ENCODE measurements around the gene SYT13. TPM values are rescaled to one million over a fixed set of nuclear protein-coding genes. Genes with fewer than 3 reads are reported as not detected.

The SYT13 gene
- total and polyA plus RNA-seq, 12 donors = 0.51 to 7.7 (median 2.3) TPM

DNA sequence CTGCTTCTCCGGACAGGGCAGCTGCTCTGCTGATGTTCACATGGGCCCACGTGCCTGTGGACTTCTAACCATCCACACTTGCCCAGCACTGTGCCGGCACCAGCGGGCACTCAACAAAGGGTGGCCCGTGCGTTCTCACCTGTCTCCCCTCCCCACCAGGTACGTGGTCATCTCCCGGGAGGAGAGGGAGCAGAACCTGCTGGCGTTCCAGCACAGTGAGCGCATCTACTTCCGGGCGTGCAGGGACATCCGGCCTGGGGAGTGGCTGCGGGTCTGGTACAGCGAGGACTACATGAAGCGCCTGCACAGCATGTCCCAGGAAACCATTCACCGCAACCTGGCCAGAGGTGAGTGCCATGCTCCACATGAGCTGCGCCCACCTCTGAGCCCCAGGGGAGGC lies 66.7 kb downstream of the SYT13 start:
- intact Hi-C loops (cut with DNase I) = loop anchor here in 1 of 10 donors (10.0 kb wide), 1 partner anchor 55 kb away; no protein-coding TSS in a partner anchor
- no peaks in the 10 kb centered on the region for H3K9me3 ChIP-seq
- 94 to 96% methylated on average over 18 of the region's 18 CpGs for WGBS, 2 donors
- H3K27me3 ChIP-seq = no peaks in the 10 kb centered on the region
- H3K36me3 ChIP-seq = peaks cover 0 to 51% (median 13%) of the 10 kb centered on the region in 9 donors
- TF ChIP-seq CTCF (IDR thresholded peaks at IDR 0.05) = no peak
- DNase-seq = no peak
- ATAC-seq = peak in 1 of 8 donors; percentile 46
- H3K4me3 ChIP-seq = no peak overlapping the region
- H3K27ac ChIP-seq = no peak overlapping the region
- H3K4me1 ChIP-seq = peaks cover 0 to 14% (median 7%) of the 10 kb centered on the region in 9 donors

GRCh38 chr11:45218705-45219104 lies 67.4 kb downstream of the SYT13 start:
- 96 to 97% methylated on average over 4 of the region's 4 CpGs for WGBS, 2 donors
- DNase-seq (no peak), ATAC-seq (no peak)
- H3K4me3 ChIP-seq = no peak overlapping the region
- no peak for TF ChIP-seq CTCF (IDR thresholded peaks at IDR 0.05)
- H3K36me3 ChIP-seq = peaks cover 0 to 44% (median 11%) of the 10 kb centered on the region in 9 donors
- no peak overlapping the region for H3K27ac ChIP-seq
- H3K27me3 ChIP-seq = no peaks in the 10 kb centered on the region
- no peaks in the 10 kb centered on the region for H3K9me3 ChIP-seq
- peaks cover 0 to 14% (median 7%) of the 10 kb centered on the region in 9 donors for H3K4me1 ChIP-seq
- intact Hi-C loops (cut with DNase I) = loop anchor here in 1 of 10 donors (10.0 kb wide), 1 partner anchor 56 kb away; no protein-coding TSS in a partner anchor

DNA sequence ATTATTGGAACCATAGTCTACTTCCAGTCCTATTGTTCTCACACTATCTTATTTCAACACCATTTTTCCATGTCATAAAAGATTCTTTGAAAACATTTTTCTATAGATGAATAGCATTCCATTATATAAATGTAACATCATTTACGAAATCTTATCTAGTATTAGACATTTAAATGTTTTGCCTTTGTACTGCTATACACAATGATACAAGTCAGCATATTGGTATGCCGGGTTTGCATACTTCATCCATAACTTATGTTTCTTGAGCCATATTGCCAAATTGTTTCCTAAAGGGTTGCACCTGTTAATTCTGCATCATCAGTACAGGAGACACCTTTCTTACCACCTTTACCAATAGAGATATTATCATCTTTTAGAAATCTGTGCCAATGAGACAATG lies 68.2 kb downstream of the SYT13 start:
- ATAC-seq (no peak), DNase-seq (no peak)
- Histone ChIP-seq H3K4me1 (peaks cover 0 to 14% (median 7%) of the 10 kb centered on the region in 9 donors), H3K9me3 (no peaks in the 10 kb centered on the region), H3K27me3 (no peaks in the 10 kb centered on the region), H3K36me3 (peaks cover 0 to 44% (median 7%) of the 10 kb centered on the region in 9 donors), H3K27ac (no peak overlapping the region), H3K4me3 (no peak overlapping the region)
- intact Hi-C loops (cut with DNase I) = loop anchor here in 1 of 10 donors (10.0 kb wide), 1 partner anchor 57 kb away; no protein-coding TSS in a partner anchor
- TF ChIP-seq CTCF (IDR thresholded peaks at IDR 0.05) = no peak
- WGBS, 2 donors = 90 to 96% methylated on average over 2 of the region's 2 CpGs

GRCh38 chr11:45216901-45217300 lies 69.2 kb downstream of the SYT13 start:
- intact Hi-C loops (cut with DNase I) = loop anchor here in 1 of 10 donors (10.0 kb wide), 1 partner anchor 58 kb away; no protein-coding TSS in a partner anchor
- Histone ChIP-seq H3K9me3 (no peaks in the 10 kb centered on the region), H3K27me3 (no peaks in the 10 kb centered on the region), H3K36me3 (peaks cover 0 to 43% (median 7%) of the 10 kb centered on the region in 9 donors), H3K4me3 (no peak overlapping the region), H3K4me1 (peaks cover 0 to 14% (median 7%) of the 10 kb centered on the region in 9 donors), H3K27ac (no peak overlapping the region)
- no peak for TF ChIP-seq CTCF (IDR thresholded peaks at IDR 0.05)
- 75% methylated on average over 2 of the region's 2 CpGs for WGBS, 2 donors
- no peak for DNase-seq
- no peak for ATAC-seq
